ENCODE data around the gene NRARP. TPM values are rescaled to one million over a fixed set of nuclear protein-coding genes. Genes with fewer than 3 reads are reported as not detected.

Gene NRARP
- total and polyA plus RNA-seq, 2 of the 13 experiments (the other 11 are each of a cell fraction or from before 2014, with no cell fraction given), result 0.22 to 0.46 TPM

DNA sequence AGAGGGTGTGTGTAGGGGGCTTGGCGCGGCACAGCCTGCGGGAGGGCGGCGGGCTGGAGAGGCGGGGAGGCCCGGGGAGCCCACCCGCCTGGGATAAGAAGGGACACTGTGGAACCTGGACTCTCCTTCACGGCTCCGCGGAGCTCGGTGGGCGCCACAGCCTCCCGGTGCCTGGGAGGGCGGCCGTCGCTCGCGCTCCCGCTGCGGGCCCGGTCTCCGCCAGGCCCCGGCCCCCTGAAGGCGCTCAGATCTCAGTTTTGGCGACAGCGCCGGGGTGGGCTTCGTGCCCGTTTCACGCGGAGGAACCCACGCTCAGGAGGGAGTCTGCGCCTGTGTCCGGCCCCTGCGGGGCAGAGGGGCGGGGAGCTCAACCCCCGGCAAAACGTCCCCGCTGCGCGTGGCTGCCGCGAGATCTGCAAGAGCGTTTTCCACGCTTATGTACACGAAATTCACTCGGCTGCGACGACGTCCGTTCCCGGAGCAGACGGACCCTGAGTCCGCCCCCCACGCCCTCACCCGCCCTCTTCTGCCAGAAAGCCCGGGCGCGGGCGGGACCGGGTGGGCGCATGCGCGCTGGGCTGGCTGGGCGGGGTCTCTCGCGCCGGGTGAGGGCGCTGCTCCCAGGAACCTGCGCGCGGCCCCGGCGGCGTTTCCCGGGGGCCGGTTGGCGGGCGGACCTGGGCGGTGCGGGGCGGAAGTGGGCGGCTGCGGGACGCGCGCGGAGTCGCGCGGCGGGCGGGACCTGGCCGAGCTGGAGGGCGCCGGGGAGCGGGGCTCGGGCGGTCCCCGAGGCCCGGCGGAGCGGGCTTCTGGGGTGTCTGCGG is 47.2 kb downstream of the NRARP start, which contains the start of gene NELFB (continued):
- no peak; a peak in 1 of 4 replicates for TF ChIP-seq KLF16 (CRISPR knock-in tag; IDR thresholded peaks at IDR 0.05)
- no peak for TF ChIP-seq NR1H2 (CRISPR knock-in tag; IDR thresholded peaks at IDR 0.05; ENCODE audit: borderline replicate concordance, low read depth)
- no peak for TF ChIP-seq GFI1 (CRISPR knock-in tag; IDR thresholded peaks at IDR 0.05; ENCODE audit: borderline replicate concordance)
- TF ChIP-seq, protein P1, sequence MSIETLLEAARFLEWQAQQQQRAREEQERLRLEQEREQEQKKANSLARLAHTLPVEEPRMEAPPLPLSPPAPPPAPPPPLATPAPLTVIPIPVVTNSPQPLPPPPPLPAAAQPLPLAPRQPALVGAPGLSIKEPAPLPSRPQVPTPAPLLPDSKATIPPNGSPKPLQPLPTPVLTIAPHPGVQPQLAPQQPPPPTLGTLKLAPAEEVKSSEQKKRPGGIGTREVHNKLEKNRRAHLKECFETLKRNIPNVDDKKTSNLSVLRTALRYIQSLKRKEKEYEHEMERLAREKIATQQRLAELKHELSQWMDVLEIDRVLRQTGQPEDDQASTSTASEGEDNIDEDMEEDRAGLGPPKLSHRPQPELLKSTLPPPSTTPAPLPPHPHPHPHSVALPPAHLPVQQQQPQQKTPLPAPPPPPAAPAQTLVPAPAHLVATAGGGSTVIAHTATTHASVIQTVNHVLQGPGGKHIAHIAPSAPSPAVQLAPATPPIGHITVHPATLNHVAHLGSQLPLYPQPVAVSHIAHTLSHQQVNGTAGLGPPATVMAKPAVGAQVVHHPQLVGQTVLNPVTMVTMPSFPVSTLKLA (IDR thresholded peaks at IDR 0.05), result no peak
- TF ChIP-seq ZBTB7B (CRISPR knock-in tag; IDR thresholded peaks at IDR 0.05), result peak; percentile 46; the same call in 1 of the 2 replicates
- TF ChIP-seq TCF7 (IDR thresholded peaks at IDR 0.05; ENCODE audit: low read depth), result no peak
- TF ChIP-seq, protein P2, sequence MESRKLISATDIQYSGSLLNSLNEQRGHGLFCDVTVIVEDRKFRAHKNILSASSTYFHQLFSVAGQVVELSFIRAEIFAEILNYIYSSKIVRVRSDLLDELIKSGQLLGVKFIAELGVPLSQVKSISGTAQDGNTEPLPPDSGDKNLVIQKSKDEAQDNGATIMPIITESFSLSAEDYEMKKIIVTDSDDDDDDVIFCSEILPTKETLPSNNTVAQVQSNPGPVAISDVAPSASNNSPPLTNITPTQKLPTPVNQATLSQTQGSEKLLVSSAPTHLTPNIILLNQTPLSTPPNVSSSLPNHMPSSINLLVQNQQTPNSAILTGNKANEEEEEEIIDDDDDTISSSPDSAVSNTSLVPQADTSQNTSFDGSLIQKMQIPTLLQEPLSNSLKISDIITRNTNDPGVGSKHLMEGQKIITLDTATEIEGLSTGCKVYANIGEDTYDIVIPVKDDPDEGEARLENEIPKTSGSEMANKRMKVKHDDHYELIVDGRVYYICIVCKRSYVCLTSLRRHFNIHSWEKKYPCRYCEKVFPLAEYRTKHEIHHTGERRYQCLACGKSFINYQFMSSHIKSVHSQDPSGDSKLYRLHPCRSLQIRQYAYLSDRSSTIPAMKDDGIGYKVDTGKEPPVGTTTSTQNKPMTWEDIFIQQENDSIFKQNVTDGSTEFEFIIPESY (CRISPR knock-in tag; IDR thresholded peaks at IDR 0.05), result no peak
- TF ChIP-seq TOE1 (CRISPR knock-in tag; IDR thresholded peaks at IDR 0.05), result peak; percentile 48
- TF ChIP-seq, protein P3, sequence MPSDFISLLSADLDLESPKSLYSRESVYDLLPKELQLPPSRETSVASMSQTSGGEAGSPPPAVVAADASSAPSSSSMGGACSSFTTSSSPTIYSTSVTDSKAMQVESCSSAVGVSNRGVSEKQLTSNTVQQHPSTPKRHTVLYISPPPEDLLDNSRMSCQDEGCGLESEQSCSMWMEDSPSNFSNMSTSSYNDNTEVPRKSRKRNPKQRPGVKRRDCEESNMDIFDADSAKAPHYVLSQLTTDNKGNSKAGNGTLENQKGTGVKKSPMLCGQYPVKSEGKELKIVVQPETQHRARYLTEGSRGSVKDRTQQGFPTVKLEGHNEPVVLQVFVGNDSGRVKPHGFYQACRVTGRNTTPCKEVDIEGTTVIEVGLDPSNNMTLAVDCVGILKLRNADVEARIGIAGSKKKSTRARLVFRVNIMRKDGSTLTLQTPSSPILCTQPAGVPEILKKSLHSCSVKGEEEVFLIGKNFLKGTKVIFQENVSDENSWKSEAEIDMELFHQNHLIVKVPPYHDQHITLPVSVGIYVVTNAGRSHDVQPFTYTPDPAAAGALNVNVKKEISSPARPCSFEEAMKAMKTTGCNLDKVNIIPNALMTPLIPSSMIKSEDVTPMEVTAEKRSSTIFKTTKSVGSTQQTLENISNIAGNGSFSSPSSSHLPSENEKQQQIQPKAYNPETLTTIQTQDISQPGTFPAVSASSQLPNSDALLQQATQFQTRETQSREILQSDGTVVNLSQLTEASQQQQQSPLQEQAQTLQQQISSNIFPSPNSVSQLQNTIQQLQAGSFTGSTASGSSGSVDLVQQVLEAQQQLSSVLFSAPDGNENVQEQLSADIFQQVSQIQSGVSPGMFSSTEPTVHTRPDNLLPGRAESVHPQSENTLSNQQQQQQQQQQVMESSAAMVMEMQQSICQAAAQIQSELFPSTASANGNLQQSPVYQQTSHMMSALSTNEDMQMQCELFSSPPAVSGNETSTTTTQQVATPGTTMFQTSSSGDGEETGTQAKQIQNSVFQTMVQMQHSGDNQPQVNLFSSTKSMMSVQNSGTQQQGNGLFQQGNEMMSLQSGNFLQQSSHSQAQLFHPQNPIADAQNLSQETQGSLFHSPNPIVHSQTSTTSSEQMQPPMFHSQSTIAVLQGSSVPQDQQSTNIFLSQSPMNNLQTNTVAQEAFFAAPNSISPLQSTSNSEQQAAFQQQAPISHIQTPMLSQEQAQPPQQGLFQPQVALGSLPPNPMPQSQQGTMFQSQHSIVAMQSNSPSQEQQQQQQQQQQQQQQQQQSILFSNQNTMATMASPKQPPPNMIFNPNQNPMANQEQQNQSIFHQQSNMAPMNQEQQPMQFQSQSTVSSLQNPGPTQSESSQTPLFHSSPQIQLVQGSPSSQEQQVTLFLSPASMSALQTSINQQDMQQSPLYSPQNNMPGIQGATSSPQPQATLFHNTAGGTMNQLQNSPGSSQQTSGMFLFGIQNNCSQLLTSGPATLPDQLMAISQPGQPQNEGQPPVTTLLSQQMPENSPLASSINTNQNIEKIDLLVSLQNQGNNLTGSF (CRISPR knock-in tag; IDR thresholded peaks at IDR 0.05), result no peak
- no peak for TF ChIP-seq NFE2L2 (IDR thresholded peaks at IDR 0.05; ENCODE audit: low read length)
- TF ChIP-seq ARHGAP35 (CRISPR knock-in tag; IDR thresholded peaks at IDR 0.05; ENCODE audit: borderline replicate concordance), result peak; percentile 50; the same call in 1 of the 2 replicates
- TF ChIP-seq ZBTB21 (CRISPR knock-in tag; IDR thresholded peaks at IDR 0.05), result no peak
- no peak for TF ChIP-seq ZNF550 (CRISPR knock-in tag; IDR thresholded peaks at IDR 0.05; ENCODE audit: borderline replicate concordance)
- TF ChIP-seq, protein P4, sequence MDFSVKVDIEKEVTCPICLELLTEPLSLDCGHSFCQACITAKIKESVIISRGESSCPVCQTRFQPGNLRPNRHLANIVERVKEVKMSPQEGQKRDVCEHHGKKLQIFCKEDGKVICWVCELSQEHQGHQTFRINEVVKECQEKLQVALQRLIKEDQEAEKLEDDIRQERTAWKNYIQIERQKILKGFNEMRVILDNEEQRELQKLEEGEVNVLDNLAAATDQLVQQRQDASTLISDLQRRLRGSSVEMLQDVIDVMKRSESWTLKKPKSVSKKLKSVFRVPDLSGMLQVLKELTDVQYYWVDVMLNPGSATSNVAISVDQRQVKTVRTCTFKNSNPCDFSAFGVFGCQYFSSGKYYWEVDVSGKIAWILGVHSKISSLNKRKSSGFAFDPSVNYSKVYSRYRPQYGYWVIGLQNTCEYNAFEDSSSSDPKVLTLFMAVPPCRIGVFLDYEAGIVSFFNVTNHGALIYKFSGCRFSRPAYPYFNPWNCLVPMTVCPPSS (IDR thresholded peaks at IDR 0.05), result no peak
- no peak for TF ChIP-seq MAFF (IDR thresholded peaks at IDR 0.05; ENCODE audit: low read depth, low read length)
- no peak for TF ChIP-seq TCF12 (IDR thresholded peaks at IDR 0.05)
- no peak; the same call in 1 of the 2 replicates for TF ChIP-seq TCF12 (CRISPR knock-in tag; IDR thresholded peaks at IDR 0.05)
- no peak for TF ChIP-seq ZNF136 (CRISPR knock-in tag; IDR thresholded peaks at IDR 0.05; ENCODE audit: low read depth)
- no peak for TF ChIP-seq RFX5 (IDR thresholded peaks at IDR 0.05; ENCODE audit: low read depth, low read length)
- TF ChIP-seq NBN (conservative IDR thresholded peaks at IDR 0.05), result no peak
- TF ChIP-seq MAFK (conservative IDR thresholded peaks at IDR 0.05 in 1 of 2, IDR thresholded peaks at IDR 0.05 in 1 of 2; ENCODE audit: low read length in 2 of 2), result no peak
